ENCODE results near the gene VASP.
A peak's percentile ranks its signal among the peaks of the same experiment; 100 is the strongest.
"Not testable (repeated sequence)": the region's sequence is repeated elsewhere in the genome, so short reads cannot be mapped to it uniquely, and the experiment has no call there.

The VASP gene

DNA sequence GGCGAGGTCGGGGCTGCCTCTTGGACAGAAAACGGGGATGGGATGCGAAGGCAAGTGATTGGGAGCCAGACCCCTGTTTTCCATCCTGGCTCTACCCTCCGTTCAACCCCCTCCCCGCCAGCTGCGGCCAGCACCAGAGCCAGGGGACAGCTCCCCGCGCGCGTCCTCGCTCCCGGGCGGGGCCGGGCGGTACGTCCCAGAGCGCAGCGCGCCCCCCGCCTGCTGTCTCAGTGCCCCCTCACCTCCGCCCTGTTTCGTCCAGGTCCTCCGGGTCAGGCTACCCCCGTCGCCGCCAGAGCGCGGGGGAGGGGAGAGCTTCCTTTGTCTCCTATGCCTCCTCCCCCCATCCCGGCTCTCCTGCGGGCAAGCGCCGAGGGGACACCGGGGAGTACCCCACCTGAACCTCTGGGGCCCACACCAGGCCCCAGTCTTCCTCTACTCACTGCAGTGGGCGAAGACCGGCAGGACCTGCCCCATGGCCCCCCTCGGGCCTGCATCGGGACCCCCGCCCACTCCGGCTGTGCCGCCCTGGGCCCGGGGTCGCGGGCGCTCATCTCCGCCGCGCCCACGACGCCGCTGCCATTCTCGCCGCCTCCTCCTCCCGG lies 10.8 kb upstream of the VASP start:
- peak in 10 of 56 donors; percentile 9 to 71 (median 30) for DNase-seq

DNA sequence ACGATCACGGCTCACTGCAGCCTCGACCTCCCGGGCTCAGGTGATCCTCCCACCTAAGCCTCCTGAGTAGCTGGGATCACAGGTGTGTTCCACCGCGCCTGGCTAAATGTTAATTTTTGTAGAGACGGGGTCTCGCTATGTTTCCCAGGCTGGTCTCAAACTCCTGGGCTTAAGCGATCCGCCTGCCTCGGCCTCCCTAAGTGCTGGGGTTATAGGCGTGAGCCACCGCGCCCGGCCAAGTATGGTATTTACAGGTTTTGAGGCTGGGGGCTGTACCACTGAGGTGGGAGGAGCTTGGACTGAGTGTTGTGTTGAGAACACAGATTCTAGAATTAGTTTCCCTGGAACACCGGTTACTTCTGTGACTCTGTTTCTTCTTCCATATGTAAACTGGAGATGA lies 9.5 kb upstream of the VASP start:
- no peak for DNase-seq

- peak in 8 of 56 donors; percentile 3 to 25 (median 15) for DNase-seq
Measured at GRCh38 chr19:45498411-45499195, 8.7 kb upstream of the VASP start, which contains the start of gene PPM1N. PPM1N (plus strand) TSS chr19:45498443; CDS start chr19:45498473, 30 bp downstream.

DNA sequence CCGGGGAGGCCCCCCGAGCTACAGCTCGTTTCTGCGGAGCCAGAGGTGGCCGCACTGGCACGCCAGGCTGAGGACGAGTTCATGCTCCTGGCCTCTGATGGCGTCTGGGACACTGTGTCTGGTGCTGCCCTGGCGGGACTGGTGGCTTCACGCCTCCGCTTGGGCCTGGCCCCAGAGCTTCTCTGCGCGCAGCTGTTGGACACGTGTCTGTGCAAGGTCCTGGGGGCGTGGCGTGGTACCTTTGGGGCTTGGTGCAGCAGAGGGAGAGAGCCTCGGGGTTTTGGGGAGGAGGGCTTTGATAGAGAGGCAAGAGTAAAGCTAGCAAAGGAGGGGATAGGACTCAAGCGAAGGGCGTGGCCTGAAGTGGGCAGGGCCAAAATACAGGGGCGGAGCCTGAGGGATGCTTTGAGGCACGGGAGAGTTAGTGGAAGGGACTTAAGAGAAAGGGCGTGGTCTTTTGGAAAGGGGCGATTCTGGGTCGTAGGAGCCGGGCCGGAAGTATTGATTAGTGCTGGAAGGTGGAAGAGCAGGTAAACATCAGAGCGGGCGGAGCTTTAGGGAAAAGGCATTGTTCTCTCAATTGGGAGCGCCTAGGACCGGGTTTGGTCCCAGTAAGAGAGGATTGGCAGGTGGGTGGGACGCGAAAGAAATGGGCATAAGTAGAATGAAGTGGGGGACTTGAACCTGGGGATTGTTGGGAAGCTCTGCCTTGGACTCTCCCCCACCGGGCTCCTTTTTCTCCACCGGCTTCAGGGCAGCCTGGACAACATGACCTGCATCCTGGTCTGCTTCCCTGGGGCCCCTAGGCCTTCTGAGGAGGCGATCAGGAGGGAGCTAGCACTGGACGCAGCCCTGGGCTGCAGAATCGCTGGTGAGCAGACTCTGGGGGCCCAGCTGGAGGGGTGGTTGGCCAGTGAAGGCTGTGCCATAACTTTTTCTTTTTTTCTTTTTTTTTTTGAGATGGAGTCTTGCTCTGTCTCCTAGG lies 7.8 kb upstream of the VASP start:
- peak in 9 of 56 donors; percentile 1 to 61 (median 9) for DNase-seq

DNA sequence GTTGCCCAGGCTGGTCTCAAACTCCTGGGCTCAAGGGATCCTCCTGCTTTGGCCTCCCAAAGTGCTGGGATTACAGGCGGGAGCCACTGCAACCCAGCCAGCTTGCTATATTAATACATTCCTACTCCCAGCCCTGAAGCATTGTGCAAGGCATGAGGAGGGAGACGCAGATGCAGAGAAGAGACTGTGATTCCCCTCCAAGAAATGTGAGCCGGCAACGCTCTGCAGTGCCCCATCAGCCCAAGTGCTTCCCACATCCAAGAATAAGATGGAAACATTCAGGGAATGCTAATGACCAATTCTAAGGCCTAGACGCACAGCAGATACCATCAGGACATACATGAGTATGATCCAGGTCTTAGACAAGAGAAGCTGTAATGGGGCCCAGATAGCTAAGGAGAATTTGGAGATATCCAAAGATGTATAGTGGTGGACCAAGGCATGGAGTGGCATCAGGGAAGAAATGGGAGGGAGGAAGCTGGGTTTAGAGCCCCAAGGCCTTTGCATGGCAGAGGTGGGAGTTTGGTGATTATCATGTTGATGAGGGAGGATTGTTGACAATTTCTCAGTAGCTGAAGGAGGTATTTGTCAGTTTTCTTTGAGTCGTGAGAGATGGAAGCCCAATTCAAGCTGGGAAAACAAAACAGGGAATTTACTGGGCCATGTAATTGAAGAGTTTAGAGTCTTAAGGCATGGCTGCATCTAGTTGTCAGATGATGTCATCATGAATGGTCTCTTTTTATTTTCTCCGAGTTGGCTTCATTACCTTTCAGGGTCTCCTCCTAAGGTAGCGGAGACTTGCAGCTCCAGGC lies 6.2 kb upstream of the VASP start:
- DNase-seq: no peak

GRCh38 chr19:45501730-45502014 lies 5.6 kb upstream of the VASP start:
- no peak for DNase-seq

DNA sequence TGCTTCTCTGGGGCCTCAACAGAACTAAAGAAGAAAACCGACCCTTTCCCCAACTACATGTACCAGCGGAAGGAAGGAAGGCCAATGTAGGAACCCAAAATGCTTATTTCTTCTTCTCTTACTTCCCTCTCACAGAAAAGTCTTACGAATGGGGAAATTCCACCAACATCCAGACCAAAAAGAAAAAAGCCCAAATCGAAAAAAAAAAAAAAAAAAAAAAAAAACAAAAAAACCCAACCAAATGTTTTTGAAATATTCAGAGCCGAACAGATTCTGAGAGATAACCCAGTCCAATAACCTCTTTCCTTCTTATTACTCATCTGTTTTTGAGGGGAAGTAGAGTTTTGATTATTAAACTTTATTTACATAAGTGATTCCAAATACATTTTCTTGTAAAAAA lies 5.2 kb upstream of the VASP start:
- DNase-seq: no peak

GRCh38 chr19:45503909-45504308 lies 3.4 kb upstream of the VASP start:
- DNase-seq: no peak

GRCh38 chr19:45505151-45505995 lies 1.9 kb upstream of the VASP start:
- DNase-seq: no peak

DNA sequence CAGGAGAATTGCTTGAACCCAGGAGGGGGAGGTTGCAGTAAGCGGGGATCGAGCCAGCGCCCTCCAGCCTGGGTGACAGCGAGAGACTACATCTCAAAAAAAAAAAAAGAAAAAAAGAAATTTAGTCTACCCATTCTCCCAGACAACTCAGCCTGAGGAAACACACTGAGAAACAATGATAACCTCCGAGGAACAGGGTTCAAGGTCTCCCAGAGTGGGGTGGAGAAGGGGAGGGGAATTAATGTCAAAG lies 1.4 kb upstream of the VASP start:
- DNase-seq: no peak

DNA sequence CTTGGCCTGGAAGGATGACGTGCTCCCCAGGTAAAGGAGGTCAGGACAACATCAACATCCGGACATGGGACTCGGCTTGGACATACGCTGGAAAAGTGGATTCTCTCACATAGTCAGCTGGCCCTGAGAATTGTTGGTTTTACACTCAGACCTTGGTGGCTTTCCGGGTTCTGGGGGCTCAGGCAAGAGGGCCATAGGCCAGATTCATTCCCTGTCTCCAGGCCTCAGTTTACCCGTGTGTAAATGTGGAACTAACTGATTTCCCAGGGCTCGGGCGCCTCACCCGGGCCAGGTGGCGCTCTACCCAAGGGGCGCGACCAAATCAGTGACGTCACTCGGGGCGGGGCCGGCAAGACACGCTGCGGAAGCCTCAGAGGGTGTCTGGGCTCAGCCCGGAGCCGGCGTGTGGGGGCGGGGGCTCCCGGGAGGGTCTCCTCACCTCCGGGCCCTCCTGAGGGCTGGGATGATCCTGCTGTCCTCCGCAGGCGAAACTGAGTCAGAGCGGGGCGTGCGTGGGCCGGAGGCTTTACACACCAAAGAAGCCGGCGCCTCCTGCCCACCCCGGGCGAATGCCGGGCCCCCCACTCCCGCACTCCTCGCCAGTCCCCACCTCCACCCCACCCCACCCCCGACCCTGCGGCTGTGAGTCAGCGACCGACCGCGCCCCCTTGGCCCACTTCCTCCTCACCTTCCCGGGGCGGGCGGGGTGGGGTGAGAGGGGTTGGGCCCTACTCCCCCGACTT lies 862 bp upstream of the VASP start:
- peak in 55 of 56 donors; percentile 34 to 94 (median 80) for DNase-seq

GRCh38 chr19:45507872-45508416 lies 665 bp downstream of the VASP start:
- peak in 5 of 56 donors; percentile 13 to 40 (median 35) for DNase-seq

DNA sequence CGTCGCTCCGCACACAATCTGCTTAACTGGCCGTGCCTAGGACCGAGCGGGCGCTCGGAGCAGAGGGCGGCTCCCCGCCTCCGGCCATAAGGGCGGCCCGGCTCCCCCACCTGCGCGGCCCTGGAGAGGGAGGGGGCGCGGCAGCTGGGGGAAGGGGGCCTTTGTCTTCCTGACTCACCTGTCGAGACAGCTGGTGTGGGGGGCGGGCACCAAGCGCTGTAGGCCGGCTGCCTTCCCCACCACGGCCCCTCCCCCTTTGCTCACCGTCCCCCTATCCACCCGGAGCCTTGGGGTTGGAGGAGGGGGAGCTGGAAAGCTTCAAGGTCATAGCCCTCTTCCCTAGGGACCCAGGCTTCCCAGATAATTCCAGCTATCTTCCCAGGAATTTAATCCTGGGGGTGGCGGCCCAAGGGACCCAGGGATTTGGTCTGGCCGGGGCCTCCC lies 1.2 kb downstream of the VASP start:
- peak in 1 of 56 donors; percentile 31 for DNase-seq

- DNase-seq: peak in 11 of 56 donors; percentile 3 to 45 (median 14)
Measured at GRCh38 chr19:45508861-45509691, 1.8 kb downstream of the VASP start.

DNA sequence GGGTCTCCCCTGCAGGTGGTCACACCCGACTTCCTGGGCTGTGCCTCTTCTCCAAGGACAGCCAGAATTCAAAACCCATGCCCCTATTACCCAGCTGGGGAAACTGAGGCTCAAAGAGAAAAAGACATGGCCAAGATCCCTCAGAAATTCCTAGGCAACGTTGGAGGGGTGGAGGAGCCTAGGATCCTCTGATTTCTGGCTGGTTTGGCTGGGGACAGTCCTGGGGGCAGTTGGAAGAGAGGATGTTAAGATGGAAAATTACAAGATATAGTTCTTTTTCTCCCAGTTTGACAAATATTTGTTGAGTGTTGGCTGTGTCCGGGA lies 2.4 kb downstream of the VASP start:
- no peak for DNase-seq

DNA sequence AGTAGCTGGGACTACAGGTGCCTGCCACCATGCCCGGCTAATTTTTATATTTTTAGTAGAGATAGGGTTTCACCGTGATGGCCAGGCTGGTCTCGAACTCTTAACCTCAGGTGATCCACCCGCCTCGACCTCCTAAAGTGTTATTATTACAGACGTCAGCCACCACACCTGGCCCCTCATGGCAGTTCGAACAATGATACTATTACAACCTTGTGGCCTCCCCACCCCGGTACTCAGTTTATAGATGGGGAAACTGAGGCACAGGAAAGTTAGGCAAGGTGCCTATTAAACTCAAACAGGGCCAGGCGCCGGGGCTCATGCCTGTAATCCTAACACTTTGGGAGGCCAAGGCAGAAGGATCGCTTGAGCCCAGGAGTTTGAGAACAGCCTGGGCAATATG lies 3.1 kb downstream of the VASP start:
- DNase-seq: not testable (repeated sequence)

DNA sequence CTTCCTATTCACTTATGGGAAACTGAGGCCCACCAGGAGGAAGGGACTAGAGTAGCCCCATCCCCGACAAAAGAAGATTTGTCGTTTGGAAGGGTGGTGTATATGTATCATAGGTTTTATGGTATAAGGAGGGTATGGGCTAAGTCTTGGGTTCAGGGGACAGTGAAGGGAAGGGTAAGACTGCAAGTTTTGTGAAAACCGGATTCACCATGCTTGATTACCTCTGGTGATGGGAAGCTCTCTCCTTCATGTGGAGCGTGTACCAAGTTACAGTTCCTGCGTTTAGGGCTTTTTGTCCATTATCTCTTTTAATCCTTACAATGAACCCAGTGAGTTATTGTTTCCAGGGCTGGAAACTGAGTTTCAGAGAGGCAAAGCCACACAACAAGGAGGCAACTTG lies 3.8 kb downstream of the VASP start:
- DNase-seq: no peak

DNA sequence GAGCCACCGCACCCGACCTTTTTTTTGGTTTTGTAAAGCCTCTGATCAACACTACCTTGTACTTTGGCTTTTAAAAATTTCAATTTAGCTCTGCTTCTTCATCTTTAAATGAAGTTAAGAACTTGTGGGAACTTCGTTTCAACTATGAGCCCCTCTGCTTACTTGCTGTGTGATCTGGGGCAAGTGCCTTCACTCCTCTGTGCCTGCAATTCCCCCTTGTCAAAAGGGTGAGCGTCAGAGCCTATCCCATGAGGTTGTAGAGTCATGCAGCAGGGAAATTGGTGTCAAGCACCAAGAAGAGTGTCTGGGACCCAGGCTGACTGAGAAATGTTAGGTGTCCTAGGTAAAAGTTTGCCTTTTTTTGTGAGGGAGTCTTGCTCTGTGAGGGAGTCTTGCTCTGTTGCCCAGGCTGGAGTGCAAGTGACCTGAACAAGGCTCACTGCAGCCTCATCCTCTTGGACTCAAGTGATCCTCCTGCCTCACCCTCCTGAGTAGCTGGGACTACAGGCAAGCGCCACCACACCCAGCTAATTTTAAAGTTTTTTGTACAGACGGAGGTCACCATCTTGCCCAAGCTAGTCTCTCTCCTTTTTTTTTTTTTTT lies 5.7 kb downstream of the VASP start:
- no peak for DNase-seq
